Adrenal gland (tissue), 12 donors: ENCODE measurements around the gene PPFIA3. TPM values are rescaled to one million over a fixed set of nuclear protein-coding genes. Genes with fewer than 3 reads are reported as not detected.

Source experiments
- DNase-seq, 7 donors: peaks; one replicate each; pipeline ENCODE4 v3.0.0-alpha.2; 2019 to 2020
- H3K27ac ChIP-seq, 5 donors: fragments of 200-600 bp; sonication (generic) in 4 of 5; 1 replicate in 3 of 5; 2 replicates in 2 of 5; pipeline versions ENCODE4 v1.5.1 to v1.8.0; 2016 to 2020; ENCODE audit warnings: mild to moderate bottlenecking in 1 of 5
- H3K27me3 ChIP-seq: fragments of 200-600 bp; 2 replicates; pipeline ENCODE4 v1.8.0; 2021
- H3K36me3 ChIP-seq, 2 donors: fragments of 200-600 bp; replicated peaks in 1 of 2; 1 replicate in 1 of 2; 2 replicates in 1 of 2; pipeline versions ENCODE4 v1.5.1 to v1.8.0; 2018 to 2022
- H3K4me1 ChIP-seq, 2 donors: fragments of 200-600 bp; replicated peaks in 1 of 2; 1 replicate in 1 of 2; 2 replicates in 1 of 2; pipeline versions ENCODE4 v1.5.1 to v1.8.0; 2018 to 2021
- H3K4me3 ChIP-seq, 4 donors: fragments of 200-600 bp; sonication (generic) in 3 of 4; one replicate each; pipeline ENCODE4 v1.5.1; 2016 to 2018
- H3K9me3 ChIP-seq, 3 donors: fragments of 200-600 bp; sonication (generic) in 1 of 3; replicated peaks in 1 of 3; 1 replicate in 2 of 3; 2 replicates in 1 of 3; pipeline versions ENCODE4 v1.5.1 to v1.8.0; 2016 to 2021
- CTCF ChIP-seq, 6 experiments: fragments of 450-650 bp in 4 of 6; fragments of 200-600 bp in 2 of 6; sonication (generic) in 1 of 6; IDR thresholded peaks; 1 replicate in 5 of 6; 2 replicates in 1 of 6; pipeline versions ENCODE4 v1.5.1 to v1.8.0; 2016 to 2021; ENCODE audit warnings: antibody characterized with exemption in 6 of 6, mild to moderate bottlenecking in 2 of 6, moderate library complexity in 1 of 6
- POLR2A ChIP-seq, 2 donors: fragments of 450-650 bp; IDR thresholded peaks; one replicate each; pipeline ENCODE4 v1.6.1; 2017; ENCODE audit warnings: antibody characterized with exemption in 2 of 2, mild to moderate bottlenecking in 2 of 2, moderate library complexity in 1 of 2
- WGBS, 4 donors: extraction: QIAGEN DNeasy Blood & Tissue Kit in 2 of 4; methylation state at CpG; one replicate each; pipeline versions ENCODE4 v1.1.5 to v1.1.7; 2013 to 2017; 5-methylcytosine and 5-hydroxymethylcytosine counted together
- intact Hi-C, 2 donors: fragments of 100-400 bp; cut with DNase I; formaldehyde crosslinking; loops; one replicate each; pipeline versions ENCODE4 v1.14.1 to v1.15.0; 2022 to 2023
- polyA plus RNA-seq, 3 donors: library from polyadenylated mRNA; stranded (reverse); fragments of 200-250 nt in 2 of 3; fragments of 350-450 nt in 1 of 3; fragmentation: Illumina TruSeq in 1 of 3; extraction: RNeasy Lipid Tissue Mini Kit (QIAGEN cat#74804) in 1 of 3; gene quantifications; one replicate each; pipeline ENCODE4 v1.2.3, GENCODE V29; 2013 to 2014
- total RNA-seq, 9 donors: library from RNA; depleted of rRNA in 4 of 9; stranded (reverse); fragments of >200 nt in 4 of 9; fragments of 120-200 nt in 1 of 9; fragmentation: NEBNext Ultra II Directional in 1 of 9; extraction: Animal tissue kit (Norgen Biotek cat#: 25700) in 1 of 9; gene quantifications; one replicate each; pipeline versions ENCODE4 v1.1.0 to v1.2.4, GENCODE V29; 2013 to 2023
- donor health status: healthy with polysubstance abuse.
- donor health status: Bipolar disorder and iron deficiency.
- donor health status: DM: yes; HTN: yes; CAD: no.
- donor health status: DM: no; HTN: no; CAD: no.
- donor health status: DM: no; HTN: no; CAD: no.
- donor health status: DM: yes; HTN: yes; CAD: no.

The PPFIA3 gene
- total and polyA plus RNA-seq, 12 donors: 2.9 to 60.2 (median 14.9) TPM

DNA sequence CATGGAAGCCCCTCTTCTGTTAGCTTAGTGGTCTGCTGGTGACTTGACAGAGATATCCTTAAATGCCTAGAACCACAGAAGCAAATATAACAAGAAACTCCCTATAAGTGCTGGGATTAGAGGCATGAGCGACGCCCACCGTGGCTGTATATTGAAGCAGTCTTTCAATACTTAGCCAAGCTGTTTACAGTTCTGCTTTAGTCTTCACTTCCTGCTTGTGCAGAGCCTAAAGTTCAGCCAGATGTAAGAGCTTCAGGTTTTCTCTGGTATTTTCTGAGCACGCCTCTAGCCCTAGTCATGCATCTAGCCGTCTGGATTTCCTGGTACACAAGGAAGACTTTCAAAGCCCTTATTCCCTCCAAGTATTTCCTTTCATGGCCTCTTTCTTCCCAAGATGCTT is 66.8 kb downstream of the PPFIA3 start:
- Histone ChIP-seq H3K27ac (no peak overlapping the region), H3K4me1 (no peaks in the 10 kb centered on the region), H3K4me3 (no peak overlapping the region), H3K27me3 (no peaks in the 10 kb centered on the region), H3K9me3 (peaks cover 0 to 3% (median 0%) of the 10 kb centered on the region in 3 donors), H3K36me3 (peaks cover 0 to 5% of the 10 kb centered on the region in 2 donors)
- DNase-seq: no peak
- 80 to 91% (median 83%) methylated on average over 5 of the region's 5 CpGs for WGBS, 4 donors
- intact Hi-C loops: no loop called here
- no peak for TF ChIP-seq CTCF (IDR thresholded peaks at IDR 0.05)
- TF ChIP-seq POLR2A (IDR thresholded peaks at IDR 0.05): no peak

DNA sequence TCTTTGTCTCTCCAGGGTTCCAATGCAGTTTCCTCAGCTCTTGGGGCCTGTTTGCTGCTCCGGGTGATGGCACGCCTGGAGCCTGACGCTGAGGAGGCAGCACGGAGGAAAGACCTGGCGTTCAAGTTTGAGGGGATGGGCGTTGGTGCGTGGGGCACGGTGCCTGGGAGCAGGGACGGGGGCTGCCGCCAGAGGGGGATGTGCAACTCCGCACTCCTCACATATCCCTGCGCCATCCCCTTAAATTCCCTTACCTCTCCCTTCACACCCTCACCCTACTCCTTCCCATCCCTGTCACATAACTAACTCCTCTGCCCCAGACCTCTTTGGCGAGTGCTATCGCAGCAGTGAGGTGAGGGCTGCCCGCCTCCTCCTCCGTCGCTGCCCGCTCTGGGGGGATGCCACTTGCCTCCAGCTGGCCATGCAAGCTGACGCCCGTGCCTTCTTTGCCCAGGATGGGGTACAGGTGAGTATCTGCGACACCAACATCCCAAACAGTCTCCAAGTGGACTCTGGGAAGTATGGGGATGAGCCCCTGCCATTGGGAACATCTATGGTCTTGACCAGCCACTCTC is 69.4 kb downstream of the PPFIA3 start:
- no peak for DNase-seq
- H3K9me3 ChIP-seq: peaks cover 0 to 3% (median 0%) of the 10 kb centered on the region in 3 donors
- H3K36me3 ChIP-seq: peaks cover 0 to 5% of the 10 kb centered on the region in 2 donors
- 82 to 92% (median 84%) methylated on average over 21 of the region's 21 CpGs for WGBS, 4 donors
- peak overlapping the region in 2 of 5 donors; percentile 8 to 21 for H3K27ac ChIP-seq
- no peak overlapping the region for H3K4me3 ChIP-seq
- intact Hi-C loops: no loop called here
- no peaks in the 10 kb centered on the region for H3K27me3 ChIP-seq
- no peaks in the 10 kb centered on the region for H3K4me1 ChIP-seq
- TF ChIP-seq CTCF (IDR thresholded peaks at IDR 0.05): no peak
- no peak for TF ChIP-seq POLR2A (IDR thresholded peaks at IDR 0.05)

DNA sequence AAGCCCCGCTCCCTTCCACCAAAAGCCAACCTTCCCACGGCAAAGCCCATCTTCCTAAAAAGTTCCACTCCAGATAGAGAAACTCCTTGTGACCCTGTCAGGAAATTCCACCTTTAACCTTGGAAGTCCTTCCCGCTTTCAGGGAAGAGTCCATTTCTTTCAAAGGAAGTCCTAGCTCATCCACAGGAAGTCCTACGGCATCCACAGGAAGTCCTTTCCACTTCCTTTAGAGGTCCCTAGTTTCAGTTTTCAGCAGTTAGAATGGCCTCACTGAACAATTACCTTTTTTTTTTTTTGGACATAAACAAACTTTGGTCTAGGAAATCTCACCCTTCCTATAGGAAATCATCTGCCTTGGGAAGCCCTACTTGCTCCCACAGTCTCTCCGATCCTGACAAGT is 69.9 kb downstream of the PPFIA3 start:
- Histone ChIP-seq H3K4me3 (no peak overlapping the region), H3K4me1 (no peaks in the 10 kb centered on the region), H3K9me3 (no peaks in the 10 kb centered on the region), H3K27ac (peak overlapping the region in 2 of 5 donors; percentile 21 to 50), H3K27me3 (no peaks in the 10 kb centered on the region), H3K36me3 (peaks cover 0 to 5% of the 10 kb centered on the region in 2 donors)
- intact Hi-C loops: no loop called here
- WGBS, 4 donors: 81 to 93% (median 85%) methylated on average over 5 of the region's 5 CpGs
- no peak for DNase-seq
- no peak for TF ChIP-seq CTCF (IDR thresholded peaks at IDR 0.05)
- TF ChIP-seq POLR2A (IDR thresholded peaks at IDR 0.05): no peak

DNA sequence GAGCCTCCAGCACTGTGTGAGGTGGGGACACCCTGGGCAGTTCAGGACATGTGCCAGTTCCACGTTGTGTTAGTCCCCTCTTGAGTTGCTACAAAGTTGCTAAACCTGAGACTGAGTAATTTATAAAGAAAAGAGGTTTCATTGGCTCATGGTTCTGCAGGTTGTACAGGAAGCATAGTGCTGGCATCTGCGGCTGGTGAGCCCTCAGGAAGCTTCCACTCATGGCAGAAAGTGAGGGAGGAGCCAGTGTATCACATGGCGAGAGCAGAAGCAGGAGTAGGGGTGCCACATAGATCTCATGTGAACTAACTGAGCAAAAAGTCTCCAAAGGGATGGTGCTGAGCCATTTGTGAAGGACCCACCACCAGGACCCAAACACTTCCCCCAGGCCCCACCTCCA is 71.4 kb downstream of the PPFIA3 start:
- Histone ChIP-seq H3K27ac (no peak overlapping the region), H3K9me3 (no peaks in the 10 kb centered on the region), H3K4me1 (no peaks in the 10 kb centered on the region), H3K4me3 (no peak overlapping the region), H3K27me3 (no peaks in the 10 kb centered on the region), H3K36me3 (peaks cover 0 to 5% of the 10 kb centered on the region in 2 donors)
- intact Hi-C loops: no loop called here
- 85 to 98% (median 94%) methylated on average over 3 of the region's 3 CpGs for WGBS, 4 donors
- DNase-seq: no peak
- TF ChIP-seq POLR2A (IDR thresholded peaks at IDR 0.05) (no peak), CTCF (IDR thresholded peaks at IDR 0.05) (no peak)
